Skin of body (tissue), 2 donors: ENCODE measurements around the gene GYG2. TPM values are rescaled to one million over a fixed set of nuclear protein-coding genes. Genes with fewer than 3 reads are reported as not detected.
"Not testable (repeated sequence)": the region's sequence is repeated elsewhere in the genome, so short reads cannot be mapped to it uniquely, and the experiment has no call there.

ENCODE experiments used
- DNase-seq: peaks from one replicate; lab custom pipeline; 2025; lab: John Stamatoyannopoulos, UW
- total RNA-seq: library from RNA; depleted of rRNA; stranded (reverse); fragments of >200 nt; gene quantifications from one replicate; pipeline ENCODE4 v1.2.3, GENCODE V29; 2014

The GYG2 gene
- total RNA-seq, 1 donor from 2014 or later = 10.7 TPM

GRCh38 chrX:2901367-2902036 lies 72.8 kb downstream of the GYG2 start:
- no peak for DNase-seq

GRCh38 chrX:2902841-2903240 lies 74.1 kb downstream of the GYG2 start:
- no peak for DNase-seq

GRCh38 chrX:2903366-2903765 lies 74.6 kb downstream of the GYG2 start:
- DNase-seq = no peak

- no peak for DNase-seq
Observed at GRCh38 chrX:2907295-2907694, 78.6 kb downstream of the GYG2 start.

GRCh38 chrX:2908125-2908685 lies 79.5 kb downstream of the GYG2 start:
- no peak for DNase-seq

- DNase-seq = no peak
Observed at GRCh38 chrX:2910109-2910508, 81.4 kb downstream of the GYG2 start.

- DNase-seq = no peak
Observed at GRCh38 chrX:2913118-2913517, 84.4 kb downstream of the GYG2 start.

GRCh38 chrX:2917767-2918166 lies 89.0 kb downstream of the GYG2 start:
- DNase-seq = no peak

GRCh38 chrX:2921193-2921592 lies 92.5 kb downstream of the GYG2 start:
- DNase-seq = no peak

- no peak for DNase-seq
Observed at GRCh38 chrX:2921750-2922149, 93.0 kb downstream of the GYG2 start.

GRCh38 chrX:2924151-2924550 lies 95.4 kb downstream of the GYG2 start:
- DNase-seq = no peak

- not testable (repeated sequence) for DNase-seq
Observed at GRCh38 chrX:2926255-2926654, 97.5 kb downstream of the GYG2 start.

GRCh38 chrX:2926664-2927275 lies 98.0 kb downstream of the GYG2 start:
- DNase-seq = no peak

GRCh38 chrX:2928191-2928582 lies 99.5 kb downstream of the GYG2 start:
- DNase-seq = peak; percentile 47

- peak; percentile 76 for DNase-seq
Observed at GRCh38 chrX:2928583-2929434, 100.1 kb downstream of the GYG2 start, which contains the start of gene ARSD. Gene ARSD, minus strand, starts transcription at chrX:2929339. Its CDS starts 64 bp downstream, at chrX:2929275.

GRCh38 chrX:2931155-2931554 lies 102.4 kb downstream of the GYG2 start:
- DNase-seq = no peak

GRCh38 chrX:2931612-2932011 lies 102.9 kb downstream of the GYG2 start:
- no peak for DNase-seq

Other genes with a start within 250 kb of the GYG2 start
- 97.7 TPM for gene CD99, start 137.6 kb upstream of the GYG2 start, total RNA-seq
- gene XG, start 76.9 kb upstream of the GYG2 start, total RNA-seq = 7.5 TPM
- 13.0 TPM for gene ARSD, start 100.4 kb downstream of the GYG2 start, total RNA-seq
- gene ARSH, start 177.6 kb downstream of the GYG2 start, total RNA-seq = 0.20 TPM
- gene ARSF, start 212.5 kb downstream of the GYG2 start, total RNA-seq = 10.1 TPM